ENCODE measurements around the gene PLEKHA4.

DNA sequence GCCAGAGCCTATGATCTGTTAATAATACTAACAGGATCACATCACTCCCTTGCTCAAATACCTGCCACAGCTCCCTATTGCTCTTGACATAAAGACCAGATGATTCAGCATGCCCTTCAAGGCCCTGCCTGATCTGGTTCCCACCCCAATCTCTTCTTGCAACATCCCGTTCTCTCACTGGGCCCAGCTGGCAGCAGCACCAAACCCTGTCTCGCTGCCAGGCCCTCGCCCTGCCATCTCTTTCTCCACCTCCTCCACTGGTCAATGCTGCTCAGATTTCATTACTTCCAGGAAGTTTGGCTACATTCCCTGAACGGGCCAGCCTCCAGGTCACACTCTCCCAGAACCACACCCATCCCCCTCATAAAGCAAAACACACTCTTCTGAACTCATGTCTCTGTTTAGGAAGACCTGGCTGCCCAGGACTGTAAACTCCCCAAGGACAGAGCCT lies 49.0 kb downstream of the PLEKHA4 start:
- TF ChIP-seq POLR2A (IDR thresholded peaks at IDR 0.05): no peak
- TF ChIP-seq, protein P1, sequence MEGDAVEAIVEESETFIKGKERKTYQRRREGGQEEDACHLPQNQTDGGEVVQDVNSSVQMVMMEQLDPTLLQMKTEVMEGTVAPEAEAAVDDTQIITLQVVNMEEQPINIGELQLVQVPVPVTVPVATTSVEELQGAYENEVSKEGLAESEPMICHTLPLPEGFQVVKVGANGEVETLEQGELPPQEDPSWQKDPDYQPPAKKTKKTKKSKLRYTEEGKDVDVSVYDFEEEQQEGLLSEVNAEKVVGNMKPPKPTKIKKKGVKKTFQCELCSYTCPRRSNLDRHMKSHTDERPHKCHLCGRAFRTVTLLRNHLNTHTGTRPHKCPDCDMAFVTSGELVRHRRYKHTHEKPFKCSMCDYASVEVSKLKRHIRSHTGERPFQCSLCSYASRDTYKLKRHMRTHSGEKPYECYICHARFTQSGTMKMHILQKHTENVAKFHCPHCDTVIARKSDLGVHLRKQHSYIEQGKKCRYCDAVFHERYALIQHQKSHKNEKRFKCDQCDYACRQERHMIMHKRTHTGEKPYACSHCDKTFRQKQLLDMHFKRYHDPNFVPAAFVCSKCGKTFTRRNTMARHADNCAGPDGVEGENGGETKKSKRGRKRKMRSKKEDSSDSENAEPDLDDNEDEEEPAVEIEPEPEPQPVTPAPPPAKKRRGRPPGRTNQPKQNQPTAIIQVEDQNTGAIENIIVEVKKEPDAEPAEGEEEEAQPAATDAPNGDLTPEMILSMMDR (IDR thresholded peaks at IDR 0.05): no peak

All from tibial nerve (tissue), 3 donors.